Smooth muscle cell (in vitro differentiated cells): ENCODE measurements around the gene RPS6KL1. TPM values are rescaled to one million over a fixed set of nuclear protein-coding genes. Genes with fewer than 3 reads are reported as not detected.
A peak's percentile ranks its signal among the peaks of the same experiment; 100 is the strongest.

Experiments
- DNase-seq: peaks from one replicate; lab custom pipeline; 2025; ENCODE audit not compliant: unreplicated experiment; lab: John Stamatoyannopoulos, UW
- H2AFZ ChIP-seq: fragments of 200-600 bp; sonication (generic); 2 replicates; pipeline ENCODE4 v1.6.0; 2016; ENCODE audit warnings: antibody characterized with exemption, low read depth, mild to moderate bottlenecking
- H3F3A ChIP-seq: fragments of 200-600 bp; sonication (generic); 2 replicates; pipeline ENCODE4 v1.6.0; 2017; ENCODE audit warnings: antibody characterized with exemption, low read depth
- H3K27ac ChIP-seq: fragments of 200-600 bp; sonication (generic); 2 replicates; pipeline ENCODE4 v1.5.1; 2016; ENCODE audit warnings: low read depth, mild to moderate bottlenecking
- H3K27me3 ChIP-seq: fragments of 200-600 bp; sonication (generic); 2 replicates; pipeline ENCODE4 v1.6.1; 2016; ENCODE audit warnings: low read depth, mild to moderate bottlenecking
- H3K36me3 ChIP-seq: fragments of 200-600 bp; sonication (generic); 2 replicates; pipeline ENCODE4 v1.5.1; 2016; ENCODE audit warnings: low read depth
- H3K4me1 ChIP-seq: fragments of 200-600 bp; sonication (generic); 2 replicates; pipeline ENCODE4 v1.5.1; 2016; ENCODE audit warnings: low read depth
- H3K4me2 ChIP-seq: fragments of 200-600 bp; sonication (generic); 2 replicates; pipeline ENCODE4 v1.6.0; 2016; ENCODE audit warnings: mild to moderate bottlenecking
- H3K4me3 ChIP-seq: fragments of 200-600 bp; sonication (generic); 2 replicates; pipeline ENCODE4 v1.5.1; 2016; ENCODE audit warnings: mild to moderate bottlenecking
- H3K79me2 ChIP-seq: fragments of 200-600 bp; sonication (generic); 2 replicates; pipeline ENCODE4 v1.6.0; 2016; ENCODE audit warnings: low read depth, mild to moderate bottlenecking
- H3K9ac ChIP-seq: fragments of 200-600 bp; sonication (generic); 2 replicates; pipeline ENCODE4 v1.6.0; 2016; ENCODE audit warnings: low read depth
- H3K9me3 ChIP-seq: fragments of 200-600 bp; sonication (generic); replicated peaks from 2 replicates; pipeline ENCODE4 v1.5.1; 2016; ENCODE audit warnings: low read depth
- H4K20me1 ChIP-seq: fragments of 200-600 bp; sonication (generic); 2 replicates; pipeline ENCODE4 v1.6.0; 2016; ENCODE audit warnings: low read depth
- WGBS: methylation state at CpG from one replicate; pipeline ENCODE4 v1.1.7; 2016; ENCODE audit warnings: low lambda C conversion rate; 5-methylcytosine and 5-hydroxymethylcytosine counted together
- polyA plus RNA-seq: library from polyadenylated mRNA; unstranded; fragments of >200 nt; fragmentation: Nextera tagmentation; extraction: Ambion mirVana; gene quantifications from 2 replicates; pipeline ENCODE4 v1.2.1, GENCODE V29; 2016
- total RNA-seq: library from RNA; depleted of rRNA; stranded (reverse); fragments of >200 nt; gene quantifications from 2 replicates; pipeline ENCODE4 v1.2.3, GENCODE V29; 2014
- TF ChIP-seq, protein P1 (sequence below): fragments of 200-600 bp; sonication (generic); IDR thresholded peaks from 2 replicates; pipeline ENCODE4 v1.5.1; 2017; ENCODE audit warnings: borderline replicate concordance, mild to moderate bottlenecking, antibody characterized with exemption; ENCODE audit not compliant: insufficient read depth, poor library complexity, severe bottlenecking

RPS6KL1 gene
- total and polyA plus RNA-seq, 2 experiments from 2014 or later: not detected

DNA sequence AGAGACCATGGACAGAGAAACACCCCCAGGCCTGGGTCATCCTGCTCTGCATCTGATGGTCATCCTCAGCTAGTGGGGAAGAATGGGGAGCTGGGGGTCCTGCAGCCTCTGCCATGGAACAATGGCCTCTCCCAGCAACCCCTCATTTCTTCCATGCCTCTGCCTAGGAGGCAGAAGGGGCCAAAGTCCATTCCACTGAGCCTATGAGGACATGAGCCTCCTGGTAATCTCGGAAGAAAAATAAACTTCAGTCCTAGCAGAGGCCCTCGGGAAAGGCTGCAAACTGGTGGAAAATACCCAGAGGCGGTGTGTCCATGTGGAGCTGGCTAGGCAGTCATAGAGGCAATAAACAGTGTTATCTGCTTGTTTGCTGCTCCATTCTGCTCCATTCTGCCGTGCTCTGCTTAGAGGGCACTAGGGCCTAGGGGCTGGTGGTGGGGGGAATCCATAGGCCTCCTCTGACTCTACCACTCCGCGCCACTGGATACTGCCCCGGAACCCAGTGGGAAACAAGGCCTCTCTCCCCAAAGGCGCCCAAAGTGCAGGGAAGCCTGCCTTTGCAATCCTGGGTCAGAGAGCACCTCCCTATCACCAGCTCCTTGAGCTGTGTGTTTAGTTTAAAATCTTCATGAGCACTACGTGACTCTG, 27.9 kb upstream of the RPS6KL1 start:
- H3K4me2 ChIP-seq: peak overlapping the region; percentile 44

DNA sequence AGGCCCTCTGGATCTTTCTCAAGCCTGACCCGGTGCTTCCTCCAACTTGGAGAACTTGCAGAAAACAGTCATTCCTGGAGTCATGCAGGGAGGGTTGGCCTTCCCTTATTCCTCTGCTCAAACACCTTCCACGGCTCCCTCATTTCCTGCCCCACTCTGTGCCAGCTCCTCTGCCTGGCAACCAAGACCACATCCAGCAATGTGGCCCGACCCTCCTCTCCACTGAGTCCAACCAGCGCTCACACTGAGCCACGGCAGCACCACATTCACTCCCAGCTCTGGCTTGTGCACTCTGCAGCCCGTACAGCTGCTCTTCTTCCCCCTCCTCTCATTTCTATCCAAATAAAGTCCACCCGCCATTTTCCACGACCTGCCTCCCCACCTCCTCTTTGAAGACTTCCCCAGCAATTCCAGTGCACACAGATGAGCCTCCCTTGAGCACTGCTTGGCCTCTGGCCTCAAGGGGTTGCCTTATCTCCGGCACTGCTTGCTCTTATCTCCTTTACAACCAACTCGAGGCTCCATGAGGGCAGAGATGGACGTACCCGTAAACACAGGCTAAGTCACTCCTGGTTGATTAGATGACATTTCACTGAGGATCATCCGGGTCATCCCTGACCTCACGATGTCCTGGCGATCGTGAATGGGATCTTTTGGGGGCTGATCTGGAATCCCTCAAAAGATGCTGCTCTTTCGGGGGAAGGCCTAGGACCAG, 27.0 kb upstream of the RPS6KL1 start:
- no peaks in the 10 kb centered on the region for H3F3A ChIP-seq
- peaks cover 6% of the 10 kb centered on the region for H3K79me2 ChIP-seq
- H3K27me3 ChIP-seq: no peaks in the 10 kb centered on the region
- DNase-seq: no peak
- peak overlapping the region; percentile 44 for H3K27ac ChIP-seq
- H3K36me3 ChIP-seq: no peaks in the 10 kb centered on the region
- no peak overlapping the region for H3K4me3 ChIP-seq
- peaks cover 18% of the 10 kb centered on the region for H3K4me1 ChIP-seq
- H3K9ac ChIP-seq: no peak overlapping the region
- H3K4me2 ChIP-seq: no peak overlapping the region
- no peaks in the 10 kb centered on the region for H4K20me1 ChIP-seq
- 58% methylated on average over 17 of the region's 17 CpGs for WGBS
- TF ChIP-seq, protein P1, sequence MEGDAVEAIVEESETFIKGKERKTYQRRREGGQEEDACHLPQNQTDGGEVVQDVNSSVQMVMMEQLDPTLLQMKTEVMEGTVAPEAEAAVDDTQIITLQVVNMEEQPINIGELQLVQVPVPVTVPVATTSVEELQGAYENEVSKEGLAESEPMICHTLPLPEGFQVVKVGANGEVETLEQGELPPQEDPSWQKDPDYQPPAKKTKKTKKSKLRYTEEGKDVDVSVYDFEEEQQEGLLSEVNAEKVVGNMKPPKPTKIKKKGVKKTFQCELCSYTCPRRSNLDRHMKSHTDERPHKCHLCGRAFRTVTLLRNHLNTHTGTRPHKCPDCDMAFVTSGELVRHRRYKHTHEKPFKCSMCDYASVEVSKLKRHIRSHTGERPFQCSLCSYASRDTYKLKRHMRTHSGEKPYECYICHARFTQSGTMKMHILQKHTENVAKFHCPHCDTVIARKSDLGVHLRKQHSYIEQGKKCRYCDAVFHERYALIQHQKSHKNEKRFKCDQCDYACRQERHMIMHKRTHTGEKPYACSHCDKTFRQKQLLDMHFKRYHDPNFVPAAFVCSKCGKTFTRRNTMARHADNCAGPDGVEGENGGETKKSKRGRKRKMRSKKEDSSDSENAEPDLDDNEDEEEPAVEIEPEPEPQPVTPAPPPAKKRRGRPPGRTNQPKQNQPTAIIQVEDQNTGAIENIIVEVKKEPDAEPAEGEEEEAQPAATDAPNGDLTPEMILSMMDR: no peak
- no peak overlapping the region for H2AFZ ChIP-seq
- H3K9me3 ChIP-seq: no peaks in the 10 kb centered on the region

More for the DNA sequence above, 27.9 kb upstream of the RPS6KL1 start:
- Histone ChIP-seq H3K27ac (peak overlapping the region; percentile 44), H3K36me3 (no peaks in the 10 kb centered on the region), H3K4me1 (peaks cover 21% of the 10 kb centered on the region), H2AFZ (no peak overlapping the region), H3K27me3 (no peaks in the 10 kb centered on the region), H3K79me2 (peaks cover 6% of the 10 kb centered on the region), H3K9ac (no peak overlapping the region), H3K9me3 (no peaks in the 10 kb centered on the region), H4K20me1 (no peaks in the 10 kb centered on the region), H3K4me3 (no peak overlapping the region), H3F3A (peaks cover 3% of the 10 kb centered on the region)
- WGBS: 30% methylated on average over 9 of the region's 9 CpGs
- TF ChIP-seq, protein P1: no peak
- DNase-seq: no peak

DNA sequence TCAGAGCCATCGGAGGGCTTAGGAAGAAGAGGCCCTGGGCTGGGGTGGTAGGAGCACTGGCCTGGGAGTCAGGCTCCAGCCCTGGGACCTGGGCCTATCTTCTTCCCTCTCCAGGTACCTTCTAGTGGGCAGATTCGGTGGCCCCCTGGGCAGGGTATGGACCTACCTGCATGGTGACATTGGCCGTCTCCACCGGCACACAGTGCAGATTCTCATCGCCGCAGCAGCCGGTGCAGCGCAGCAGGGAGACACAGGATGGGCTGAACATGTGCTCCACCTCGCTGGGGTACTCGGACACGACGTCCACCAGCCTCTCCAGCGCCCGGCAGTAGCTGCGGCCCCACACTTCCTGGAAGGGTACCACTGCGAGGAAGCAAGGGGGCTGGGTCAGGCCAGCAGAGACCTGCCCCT, 26.1 kb upstream of the RPS6KL1 start:
- Histone ChIP-seq H3K27ac (no peak overlapping the region), H3K9me3 (no peaks in the 10 kb centered on the region), H3K27me3 (no peaks in the 10 kb centered on the region), H4K20me1 (no peaks in the 10 kb centered on the region), H3K36me3 (no peaks in the 10 kb centered on the region), H2AFZ (no peak overlapping the region), H3K4me3 (no peak overlapping the region), H3K79me2 (peaks cover 6% of the 10 kb centered on the region), H3F3A (no peaks in the 10 kb centered on the region), H3K9ac (no peak overlapping the region), H3K4me1 (peaks cover 9% of the 10 kb centered on the region), H3K4me2 (no peak overlapping the region)
- TF ChIP-seq, protein P1: no peak
- no peak for DNase-seq
- WGBS: 92% methylated on average over 16 of the region's 16 CpGs
